H1 (cell line): ENCODE measurements around the gene NXPH1. TPM values are rescaled to one million over a fixed set of nuclear protein-coding genes. Genes with fewer than 3 reads are reported as not detected.

ENCODE experiments used
- CTCF ChIA-PET: fragments of 300-600 bp; sonication (Branson Sonifier 250); formaldehyde crosslinking; loops from one replicate; lab custom pipeline; 2021; ENCODE audit not compliant: partially characterized antibody; lab: Charles Lee
- POLR2A ChIA-PET: fragments of 300-600 bp; sonication (Branson Sonifier 250); formaldehyde crosslinking; loops from one replicate; lab custom pipeline; 2021; ENCODE audit warnings: inconsistent platforms; ENCODE audit not compliant: partially characterized antibody; lab: Charles Lee
- DNase-seq, 2 experiments: peaks; one replicate each; pipeline versions ENCODE4 v3.0.0 to v3.0.0-alpha.2; 2010 to 2022; ENCODE audit warnings: low spot score in 2 of 2, low read depth in 1 of 2, mixed read lengths in 1 of 2
- FAIRE-seq: peaks from 2 replicates; lab custom pipeline; 2011; peaks lifted over from hg19 to GRCh38; lab: Jason Lieb, UNC
- H2AFZ ChIP-seq: 2 replicates; pipeline ENCODE4 v1.8.1; 2012; ENCODE audit warnings: low read length, inconsistent platforms
- H2AK5ac ChIP-seq: 2 replicates; pipeline ENCODE4 v1.6.1; 2013; ENCODE audit warnings: low read depth, low read length
- H2BK120ac ChIP-seq: replicated peaks from 2 replicates; pipeline ENCODE3; 2013; ENCODE audit warnings: low read depth, low read length, inconsistent platforms
- H2BK12ac ChIP-seq: 2 replicates; pipeline ENCODE4 v1.6.1; 2013; ENCODE audit warnings: low read depth, low read length
- H2BK15ac ChIP-seq: 2 replicates; pipeline ENCODE4 v1.6.1; 2013; ENCODE audit warnings: low read length
- H2BK20ac ChIP-seq: 2 replicates; pipeline ENCODE4 v1.6.1; 2013; ENCODE audit warnings: low read length
- H2BK5ac ChIP-seq: 2 replicates; pipeline ENCODE4 v1.6.1; 2013; ENCODE audit warnings: low read depth, low read length
- H3K14ac ChIP-seq: 2 replicates; pipeline ENCODE4 v1.6.1; 2013; ENCODE audit warnings: inconsistent platforms; ENCODE audit not compliant: insufficient read length
- H3K18ac ChIP-seq: 2 replicates; pipeline ENCODE4 v1.6.1; 2013; ENCODE audit warnings: low read length; ENCODE audit errors: extremely low read depth
- H3K23ac ChIP-seq: 2 replicates; pipeline ENCODE4 v1.6.1; 2013; ENCODE audit warnings: inconsistent platforms; ENCODE audit not compliant: insufficient read length
- H3K23me2 ChIP-seq: 2 replicates; pipeline ENCODE4 v1.6.1; 2013; ENCODE audit warnings: low read depth, low read length
- H3K27ac ChIP-seq: 2 replicates; pipeline ENCODE4 v1.6.1; 2011; ENCODE audit warnings: low read depth, low read length, inconsistent platforms
- H3K27me3 ChIP-seq, 4 experiments: replicated peaks in 1 of 4; 1 replicate in 1 of 4; 2 replicates in 3 of 4; pipeline versions ENCODE4 v1.6.1 to v1.8.1; 2011 to 2013; ENCODE audit warnings: low read length in 3 of 4, mild to moderate bottlenecking in 3 of 4, inconsistent platforms in 2 of 4, mixed read lengths in 2 of 4, moderate library complexity in 1 of 4; ENCODE audit not compliant: control insufficient read depth in 3 of 4, insufficient read depth in 3 of 4; ENCODE audit errors: extremely low read depth in 1 of 4
- H3K36me3 ChIP-seq, 4 experiments: 2 replicates each; pipeline versions ENCODE4 v1.6.1 to v1.8.1; 2011 to 2013; ENCODE audit warnings: mild to moderate bottlenecking in 4 of 4, low read length in 3 of 4, moderate library complexity in 2 of 4, control low read depth in 1 of 4, inconsistent platforms in 1 of 4; ENCODE audit not compliant: insufficient read depth in 4 of 4, control insufficient read depth in 2 of 4
- H3K4ac ChIP-seq: replicated peaks from 2 replicates; pipeline ENCODE3; 2013; ENCODE audit warnings: low read length, low read depth, mixed read lengths, inconsistent platforms; ENCODE audit not compliant: insufficient read length
- H3K4me1 ChIP-seq, 4 experiments: replicated peaks in 1 of 4; 1 replicate in 1 of 4; 2 replicates in 3 of 4; pipeline versions ENCODE4 v1.6.1 to v1.8.1; 2011 to 2013; ENCODE audit warnings: low read length in 3 of 4, inconsistent platforms in 2 of 4, mixed read lengths in 1 of 4; ENCODE audit not compliant: insufficient read depth in 4 of 4, control insufficient read depth in 3 of 4
- H3K4me2 ChIP-seq, 2 experiments: 2 replicates each; pipeline versions ENCODE4 v1.6.1 to v1.8.1; 2011 to 2013; ENCODE audit warnings: low read depth in 2 of 2, low read length in 2 of 2, control low read depth in 1 of 2, inconsistent platforms in 1 of 2, mild to moderate bottlenecking in 1 of 2; ENCODE audit not compliant: insufficient read depth in 1 of 2
- H3K4me3 ChIP-seq, 4 experiments: fragments of 200-600, 300-600 bp in 1 of 4; sonication (generic), shearing (Covaris generic), sonication (Bioruptor Twin) in 1 of 4; 2 replicates each; pipeline versions ENCODE4 v1.5.1 to v1.8.1; 2011 to 2016; ENCODE audit warnings: low read length in 4 of 4, low read depth in 3 of 4, control low read depth in 2 of 4, inconsistent platforms in 2 of 4, mild to moderate bottlenecking in 2 of 4, mixed read lengths in 1 of 4, moderate library complexity in 1 of 4; ENCODE audit not compliant: insufficient read depth in 2 of 4; ENCODE audit errors: extremely low read depth in 1 of 4
- H3K56ac ChIP-seq: replicated peaks from 2 replicates; pipeline ENCODE3; 2013; ENCODE audit warnings: low read depth, mild to moderate bottlenecking, mixed read lengths, low read length, inconsistent platforms; ENCODE audit not compliant: insufficient read length
- H3K79me1 ChIP-seq: 2 replicates; pipeline ENCODE4 v1.6.1; 2013; ENCODE audit warnings: low read depth, low read length, control low read depth
- H3K79me2 ChIP-seq, 2 experiments: 2 replicates each; pipeline versions ENCODE4 v1.6.1 to v1.8.1; 2012 to 2013; ENCODE audit warnings: low read length in 2 of 2, mild to moderate bottlenecking in 2 of 2, inconsistent platforms in 1 of 2; ENCODE audit not compliant: insufficient read depth in 2 of 2, control insufficient read depth in 1 of 2
- H3K9ac ChIP-seq, 4 experiments: replicated peaks in 1 of 4; 1 replicate in 1 of 4; 2 replicates in 3 of 4; pipeline versions ENCODE4 v1.6.1 to v1.8.1; 2011 to 2013; ENCODE audit warnings: low read depth in 3 of 4, low read length in 3 of 4, control low read depth in 2 of 4, mild to moderate bottlenecking in 2 of 4, moderate library complexity in 2 of 4, inconsistent platforms in 1 of 4; ENCODE audit errors: extremely low read depth in 1 of 4
- H3K9me3 ChIP-seq, 2 experiments: 2 replicates each; pipeline versions ENCODE4 v1.6.1 to v1.8.1; 2012 to 2013; ENCODE audit warnings: mild to moderate bottlenecking in 2 of 2, moderate library complexity in 2 of 2, control low read depth in 1 of 2, inconsistent platforms in 1 of 2, low read depth in 1 of 2, low read length in 1 of 2, mixed read lengths in 1 of 2; ENCODE audit not compliant: insufficient read depth in 2 of 2
- H4K20me1 ChIP-seq, 2 experiments: replicated peaks in 1 of 2; 2 replicates each; pipeline versions ENCODE3 to v1.8.1; 2011 to 2013; ENCODE audit warnings: inconsistent platforms in 2 of 2, low read length in 2 of 2, mild to moderate bottlenecking in 1 of 2; ENCODE audit not compliant: insufficient read depth in 2 of 2, control insufficient read depth in 1 of 2
- H4K5ac ChIP-seq: 2 replicates; pipeline ENCODE4 v1.6.1; 2013; ENCODE audit warnings: low read length, low read depth, mixed read lengths, inconsistent platforms; ENCODE audit not compliant: insufficient read length
- H4K8ac ChIP-seq: 2 replicates; pipeline ENCODE4 v1.8.0; 2013; ENCODE audit warnings: mild to moderate bottlenecking, moderate library complexity, low read length, inconsistent platforms; ENCODE audit not compliant: insufficient read depth; ENCODE audit errors: extremely low read depth
- H4K91ac ChIP-seq: replicated peaks from 2 replicates; pipeline ENCODE3; 2013; ENCODE audit warnings: low read length, mixed read lengths, inconsistent platforms; ENCODE audit not compliant: insufficient read length
- HDAC6 ChIP-seq: IDR thresholded peaks from one replicate; pipeline ENCODE4 v1.7.1; 2012; ENCODE audit warnings: low read depth, mild to moderate bottlenecking, inconsistent platforms, low read length, moderate library complexity
- POLR2AphosphoS5 ChIP-seq: IDR thresholded peaks from 2 replicates; pipeline ENCODE4 v1.6.1; 2011; ENCODE audit warnings: low read depth, low read length
- RAD21 ChIP-seq, 2 experiments: IDR thresholded peaks in 1 of 2; conservative IDR thresholded peaks in 1 of 2; 2 replicates each; pipeline ENCODE4 v1.6.1; 2011; ENCODE audit warnings: low read depth in 2 of 2, low read length in 2 of 2, improper control_type of control experiment in 1 of 2, inconsistent platforms in 1 of 2, mild to moderate bottlenecking in 1 of 2, moderate library complexity in 1 of 2
- RBBP5 ChIP-seq: IDR thresholded peaks from 2 replicates; pipeline ENCODE4 v1.7.1; 2012; ENCODE audit warnings: low read depth, mild to moderate bottlenecking, inconsistent platforms, low read length, moderate library complexity, borderline replicate concordance
- SIRT6 ChIP-seq: IDR thresholded peaks from one replicate; pipeline ENCODE4 v1.7.1; 2012; ENCODE audit warnings: low read length, inconsistent platforms
- SRF ChIP-seq: IDR thresholded peaks from 2 replicates; pipeline ENCODE4 v1.6.1; 2011; ENCODE audit warnings: mild to moderate bottlenecking, low read depth, low read length, moderate library complexity
- SUZ12 ChIP-seq: fragments of 200-600 bp; sonication (generic); IDR thresholded peaks from 2 replicates; pipeline ENCODE4 v1.6.1; 2012; ENCODE audit warnings: mild to moderate bottlenecking, inconsistent platforms, low read length, moderate library complexity, mixed read lengths
- WGBS, 2 experiments: shearing (Covaris generic) in 1 of 2; methylation state at CpG; one replicate each; pipeline versions ENCODE4 v1.1.6 to v1.1.7; 2013 to 2015; ENCODE audit warnings: low lambda C conversion rate in 2 of 2, mixed read lengths in 2 of 2, inconsistent platforms in 1 of 2, low coverage in 1 of 2, missing lambda C conversion rate in 1 of 2; ENCODE audit not compliant: insufficient replicate concordance in 2 of 2, insufficient coverage in 1 of 2, insufficient read length in 1 of 2; ENCODE audit errors: extremely low coverage in 1 of 2, missing lambda C conversion rate in 1 of 2; 5-methylcytosine and 5-hydroxymethylcytosine counted together
- polyA plus RNA-seq, 7 experiments: library from polyadenylated mRNA; depleted of rRNA in 3 of 7; stranded (reverse) in 5 of 7; unstranded in 2 of 7; fragments of >200 nt in 5 of 7; fragments of 200-250 nt in 2 of 7; gene quantifications; 1 replicate in 5 of 7; 2 replicates in 1 of 7; 4 replicates in 1 of 7; pipeline versions ENCODE4 v1.2.1 to v1.2.3, GENCODE V29; 2011 to 2013; ENCODE audit warnings: missing spikeins in 2 of 7, mixed read lengths in 2 of 7
- total RNA-seq: library from RNA; stranded (reverse); fragmentation: NEBNext Ultra II Directional; extraction: Animal tissue kit (Norgen Biotek cat#: 25700); gene quantifications from 2 replicates; pipeline ENCODE4 v1.2.1, GENCODE V29; 2021
- TF ChIP-seq, protein P1 (sequence below): IDR thresholded peaks from 2 replicates; pipeline ENCODE4 v1.6.1; 2011; ENCODE audit warnings: low read depth, mild to moderate bottlenecking, low read length; ENCODE audit not compliant: insufficient read depth

Gene NXPH1
- total and polyA plus RNA-seq, 2 of the 8 experiments (the other 6 are each of a cell fraction or from before 2014, with no cell fraction given): 0.14 to 1.0 TPM

DNA sequence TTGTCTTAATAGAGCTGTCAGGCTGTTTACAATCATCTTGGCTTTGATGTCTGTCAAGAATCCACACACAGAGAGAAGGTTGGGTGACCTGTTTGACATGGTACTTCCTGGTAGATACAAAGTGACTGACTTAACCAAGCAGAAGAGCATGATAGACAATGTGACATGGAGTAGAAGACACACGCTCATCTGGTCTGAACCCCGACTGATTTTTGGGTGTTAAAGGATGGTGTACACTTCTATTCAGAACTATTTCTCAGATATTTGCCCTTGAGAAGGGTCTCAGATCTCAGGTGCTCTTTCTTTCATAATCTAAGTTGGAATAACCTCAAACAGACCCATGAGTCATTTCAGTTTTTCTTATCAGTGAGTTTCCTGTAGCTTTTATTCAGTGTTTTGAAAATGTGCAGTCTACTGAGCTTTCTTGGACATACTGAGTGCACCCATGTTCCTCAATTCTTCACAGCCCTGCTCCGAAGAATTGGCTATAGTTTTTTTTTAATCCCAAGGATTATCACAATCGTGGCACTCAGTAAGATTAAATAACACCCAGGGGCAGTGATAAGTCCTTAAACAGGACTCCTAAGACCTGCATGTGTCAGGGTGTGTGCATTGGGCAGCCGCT lies 46.4 kb upstream of the NXPH1 start:
- POLR2A ChIA-PET: no interaction called here
- no peak for FAIRE-seq

More for the DNA sequence above, 46.4 kb upstream of the NXPH1 start:
- WGBS, 2 experiments: 72% methylated on average over 5 of the region's 5 CpGs; no CpG with 5 or more reads in 1 of the 2 experiments
- Histone ChIP-seq H2AK5ac (no peak overlapping the region), H3K27ac (no peak overlapping the region), H2BK5ac (no peak overlapping the region), H3K23ac (no peak overlapping the region), H4K91ac (no peak overlapping the region), H4K5ac (no peak overlapping the region), H3K4ac (no peak overlapping the region), H2AFZ (no peak overlapping the region), H2BK20ac (no peak overlapping the region), H4K8ac (no peak overlapping the region), H3K23me2 (no peaks in the 10 kb centered on the region), H3K18ac (no peak overlapping the region), H2BK120ac (no peak overlapping the region), H3K9ac (no peak overlapping the region), H3K79me1 (no peaks in the 10 kb centered on the region), H3K14ac (no peak overlapping the region), H3K4me3 (no peak overlapping the region), H3K4me2 (no peak overlapping the region), H3K36me3 (no peaks in the 10 kb centered on the region), H4K20me1 (no peaks in the 10 kb centered on the region), H2BK12ac (no peak overlapping the region), H3K9me3 (no peaks in the 10 kb centered on the region), H3K79me2 (no peaks in the 10 kb centered on the region), H2BK15ac (no peak overlapping the region), H3K27me3 (no peaks in the 10 kb centered on the region), H3K4me1 (peaks cover 0 to 6% (median 6%) of the 10 kb centered on the region in 4 experiments; a peak in 6 of 7 replicates), H3K56ac (no peak overlapping the region)
- CTCF ChIA-PET: interaction anchor here (1.1 to 1.4 kb wide), 2 partner anchors 91 to 110 kb away, joined by 3 read pairs; no protein-coding TSS in a partner anchor
- TF ChIP-seq RBBP5 (no peak), HDAC6 (no peak), SRF (no peak), RAD21 (IDR thresholded peaks at IDR 0.05 in 1 of 2, conservative IDR thresholded peaks at IDR 0.05 in 1 of 2; ENCODE audit: low read depth in 2 of 2, low read length in 2 of 2) (no peak), SIRT6 (no peak), SUZ12 (no peak), POLR2AphosphoS5 (no peak)
- TF ChIP-seq, protein P1, sequence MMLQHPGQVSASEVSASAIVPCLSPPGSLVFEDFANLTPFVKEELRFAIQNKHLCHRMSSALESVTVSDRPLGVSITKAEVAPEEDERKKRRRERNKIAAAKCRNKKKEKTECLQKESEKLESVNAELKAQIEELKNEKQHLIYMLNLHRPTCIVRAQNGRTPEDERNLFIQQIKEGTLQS: no peak
- DNase-seq: no peak
